HepG2 (cell line): ENCODE measurements around the gene SNU13. TPM values are rescaled to one million over a fixed set of nuclear protein-coding genes. Genes with fewer than 3 reads are reported as not detected.
A peak's percentile ranks its signal among the peaks of the same experiment; 100 is the strongest.

Experiments
- ARID2 ChIP-seq: sonication (generic); formaldehyde crosslinking; IDR thresholded peaks from 2 replicates; pipeline ENCODE4 v1.8.1; 2022; ENCODE audit warnings: mild to moderate bottlenecking, missing genetic modification reagents, borderline replicate concordance
- BCL3 ChIP-seq: sonication (generic); formaldehyde crosslinking; IDR thresholded peaks from 2 replicates; pipeline ENCODE4 v1.5.1; 2020; ENCODE audit warnings: mild to moderate bottlenecking, missing genetic modification reagents, moderate library complexity
- CENPT ChIP-seq: sonication (generic); formaldehyde crosslinking; IDR thresholded peaks from 2 replicates; pipeline ENCODE4 v1.8.0; 2022; ENCODE audit warnings: low read depth, mild to moderate bottlenecking, moderate library complexity, missing genetic modification reagents
- EHMT2 ChIP-seq: fragments of 200-600 bp; sonication (generic); IDR thresholded peaks from 2 replicates; pipeline ENCODE4 v1.7.0; 2017; ENCODE audit warnings: antibody characterized with exemption, low read depth, low read length, borderline replicate concordance
- HMGA1 ChIP-seq: sonication (generic); formaldehyde crosslinking; conservative IDR thresholded peaks from 2 replicates; pipeline ENCODE4 v1.4.0; 2020; ENCODE audit warnings: missing genetic modification reagents
- HMGXB3 ChIP-seq: sonication (generic); formaldehyde crosslinking; IDR thresholded peaks from 2 replicates; pipeline ENCODE4 v1.4.0; 2020; ENCODE audit warnings: missing genetic modification reagents, borderline replicate concordance
- HNF4A ChIP-seq: sonication (generic); formaldehyde crosslinking; IDR thresholded peaks from 2 replicates; pipeline ENCODE4 v1.4.0; 2020; ENCODE audit warnings: missing genetic modification reagents
- MAF1 ChIP-seq: sonication (generic); formaldehyde crosslinking; IDR thresholded peaks from 2 replicates; pipeline ENCODE4 v1.5.0; 2020; ENCODE audit warnings: missing genetic modification reagents, borderline replicate concordance
- MAFK ChIP-seq, 2 experiments: IDR thresholded peaks in 1 of 2; conservative IDR thresholded peaks in 1 of 2; 2 replicates each; pipeline ENCODE4 v1.6.1; 2011; ENCODE audit warnings: improper control_type of control experiment in 2 of 2, low read length in 2 of 2
- MZF1 ChIP-seq: sonication (generic); formaldehyde crosslinking; IDR thresholded peaks from 2 replicates; pipeline ENCODE4 v1.8.1; 2023; ENCODE audit warnings: mild to moderate bottlenecking, missing genetic modification reagents, borderline replicate concordance
- NFKBIZ ChIP-seq: IDR thresholded peaks from 2 replicates; pipeline ENCODE4 v1.6.1; 2018; ENCODE audit warnings: missing genetic modification reagents, missing compliant biosample characterization
- NPAS2 ChIP-seq: sonication (generic); formaldehyde crosslinking; IDR thresholded peaks from 2 replicates; pipeline ENCODE4 v1.8.0; 2022; ENCODE audit warnings: mild to moderate bottlenecking, missing genetic modification reagents, borderline replicate concordance
- RXRA ChIP-seq: sonication (generic); formaldehyde crosslinking; IDR thresholded peaks from 2 replicates; pipeline ENCODE4 v1.5.1; 2020; ENCODE audit warnings: missing genetic modification reagents
- TFAP4 ChIP-seq: sonication (generic); IDR thresholded peaks from 2 replicates; pipeline ENCODE4 v1.6.1; 2016; ENCODE audit warnings: low read depth, borderline replicate concordance
- TSC22D2 ChIP-seq: sonication (generic); formaldehyde crosslinking; IDR thresholded peaks from 2 replicates; pipeline ENCODE4 v1.5.1; 2020; ENCODE audit warnings: missing genetic modification reagents, mild to moderate bottlenecking, borderline replicate concordance
- ZBTB34 ChIP-seq: sonication (generic); formaldehyde crosslinking; IDR thresholded peaks from 2 replicates; pipeline ENCODE4 v1.8.0; 2022; ENCODE audit warnings: mild to moderate bottlenecking, missing genetic modification reagents
- ZNF335 ChIP-seq: sonication (generic); formaldehyde crosslinking; IDR thresholded peaks from 2 replicates; pipeline ENCODE4 v1.4.0; 2020; ENCODE audit warnings: missing genetic modification reagents
- ZNF354B ChIP-seq: sonication (generic); formaldehyde crosslinking; IDR thresholded peaks from 2 replicates; pipeline ENCODE4 v1.8.0; 2022; ENCODE audit warnings: mild to moderate bottlenecking, missing genetic modification reagents
- ZNF704 ChIP-seq: sonication (generic); formaldehyde crosslinking; IDR thresholded peaks from 2 replicates; pipeline ENCODE4 v1.8.1; 2023; ENCODE audit warnings: mild to moderate bottlenecking, inconsistent platforms, moderate library complexity, missing genetic modification reagents, borderline replicate concordance
- ZNF781 ChIP-seq: sonication (generic); formaldehyde crosslinking; IDR thresholded peaks from 2 replicates; pipeline ENCODE4 v1.5.1; 2020; ENCODE audit warnings: borderline replicate concordance, mild to moderate bottlenecking, missing genetic modification reagents; ENCODE audit errors: not compliant biosample characterization
- polyA plus RNA-seq, 8 experiments: library from polyadenylated mRNA; depleted of rRNA in 3 of 8; stranded (reverse) in 7 of 8; unstranded in 1 of 8; fragments of >200 nt; fragmentation: Illumina TruSeq in 4 of 8; extraction: Trizol in 4 of 8; gene quantifications; 2 replicates each; pipeline versions ENCODE4 v1.2.1 to v1.2.3, GENCODE V29; 2011 to 2016; ENCODE audit warnings: low read depth in 4 of 8, missing spikeins in 1 of 8, mixed read lengths in 1 of 8; ENCODE audit not compliant: insufficient read depth in 1 of 8
- total RNA-seq, 5 experiments: library from RNA; depleted of rRNA; stranded (reverse); fragments of >200 nt; fragmentation: Illumina TruSeq; extraction: Trizol; gene quantifications; 2 replicates each; pipeline ENCODE4 v1.2.3, GENCODE V29; 2016; ENCODE audit warnings: low read depth in 1 of 5

The SNU13 gene
- total and polyA plus RNA-seq, 2 of the 13 experiments (the other 11 are each of a cell fraction or from before 2014, with no cell fraction given) = 203 to 287 TPM

GRCh38 chr22:41654322-41654721, 34.3 kb downstream of the SNU13 start (continued):
- peak; percentile 72 for TF ChIP-seq HNF4A (CRISPR knock-in tag)
- peak; percentile 86; the same call in 1 of the 2 replicates for TF ChIP-seq TFAP4
- no peak for TF ChIP-seq NPAS2
- no peak for TF ChIP-seq ZBTB34
- TF ChIP-seq HMGA1 (CRISPR knock-in tag) = no peak
- no peak for TF ChIP-seq MZF1 (CRISPR knock-in tag)
- TF ChIP-seq MAFK (conservative IDR thresholded peaks at IDR 0.05 in 1 of 2, IDR thresholded peaks at IDR 0.05 in 1 of 2; ENCODE audit: low read length in 2 of 2) = peak in 1 of 2 experiments; percentile 27; a peak in 1 of 4 replicates
- TF ChIP-seq NFKBIZ = no peak
- no peak for TF ChIP-seq BCL3 (CRISPR knock-in tag)
- TF ChIP-seq RXRA (CRISPR knock-in tag) = no peak
- no peak for TF ChIP-seq HMGXB3 (CRISPR knock-in tag)
- TF ChIP-seq ARID2 (CRISPR knock-in tag) = no peak
- no peak for TF ChIP-seq CENPT (CRISPR knock-in tag)
- no peak for TF ChIP-seq ZNF781
- TF ChIP-seq EHMT2 = no peak
- no peak for TF ChIP-seq ZNF335 (CRISPR knock-in tag)
- no peak for TF ChIP-seq TSC22D2 (CRISPR knock-in tag)
- TF ChIP-seq ZNF704 (CRISPR knock-in tag) = no peak
- TF ChIP-seq MAF1 (CRISPR knock-in tag) = no peak
- TF ChIP-seq ZNF354B (CRISPR knock-in tag) = no peak
